HG02798 (cell line): ENCODE data around the gene RPL18.

ENCODE experiments used
- ATAC-seq: cut with Tn5 transposase; IDR thresholded peaks from one replicate; pipeline ENCODE4 v1.9.1; 2021; ENCODE audit warnings: mild to moderate bottlenecking; ENCODE audit not compliant: unreplicated experiment, poor library complexity

The RPL18 gene

DNA sequence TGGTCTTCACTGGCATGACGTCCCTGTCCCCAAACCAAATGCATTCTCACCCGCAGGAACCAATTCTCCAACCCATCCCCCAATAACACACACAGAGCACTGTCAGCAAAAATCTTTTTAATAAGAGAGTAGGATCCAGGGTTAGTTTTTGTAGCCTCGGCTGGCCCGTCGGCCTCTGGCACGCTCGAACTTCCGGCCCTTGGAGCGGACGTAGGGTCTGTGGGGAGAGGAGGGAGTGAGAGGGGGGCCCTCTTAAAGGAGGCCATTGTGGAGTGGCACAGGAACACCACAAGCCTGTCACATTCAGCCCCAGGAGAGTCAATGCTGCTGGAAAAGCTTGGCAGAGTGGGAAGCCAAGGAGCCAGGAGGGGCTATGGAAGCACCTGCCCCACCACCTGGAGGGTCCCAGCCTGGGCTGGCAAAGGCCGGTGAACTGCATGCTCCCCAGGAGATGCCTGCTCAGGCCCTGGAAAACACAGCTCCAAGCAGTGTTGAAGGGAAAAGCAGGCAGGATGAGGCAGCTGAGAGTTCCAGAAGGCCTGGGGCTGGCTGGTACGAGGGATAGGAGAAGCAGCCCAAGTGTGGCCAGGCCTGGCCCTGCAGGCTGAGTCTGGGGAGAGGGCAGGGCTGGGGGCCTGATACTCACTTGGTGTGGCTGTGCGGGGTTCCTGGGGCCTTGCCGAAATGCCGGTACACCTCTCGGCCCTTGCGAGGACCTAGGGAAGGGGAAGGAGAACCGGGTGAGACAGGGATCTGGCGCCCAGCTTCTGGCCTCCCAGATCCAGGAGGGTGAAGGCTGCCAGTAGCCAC, 3.5 kb downstream of the RPL18 start:
- ATAC-seq: no peak

DNA sequence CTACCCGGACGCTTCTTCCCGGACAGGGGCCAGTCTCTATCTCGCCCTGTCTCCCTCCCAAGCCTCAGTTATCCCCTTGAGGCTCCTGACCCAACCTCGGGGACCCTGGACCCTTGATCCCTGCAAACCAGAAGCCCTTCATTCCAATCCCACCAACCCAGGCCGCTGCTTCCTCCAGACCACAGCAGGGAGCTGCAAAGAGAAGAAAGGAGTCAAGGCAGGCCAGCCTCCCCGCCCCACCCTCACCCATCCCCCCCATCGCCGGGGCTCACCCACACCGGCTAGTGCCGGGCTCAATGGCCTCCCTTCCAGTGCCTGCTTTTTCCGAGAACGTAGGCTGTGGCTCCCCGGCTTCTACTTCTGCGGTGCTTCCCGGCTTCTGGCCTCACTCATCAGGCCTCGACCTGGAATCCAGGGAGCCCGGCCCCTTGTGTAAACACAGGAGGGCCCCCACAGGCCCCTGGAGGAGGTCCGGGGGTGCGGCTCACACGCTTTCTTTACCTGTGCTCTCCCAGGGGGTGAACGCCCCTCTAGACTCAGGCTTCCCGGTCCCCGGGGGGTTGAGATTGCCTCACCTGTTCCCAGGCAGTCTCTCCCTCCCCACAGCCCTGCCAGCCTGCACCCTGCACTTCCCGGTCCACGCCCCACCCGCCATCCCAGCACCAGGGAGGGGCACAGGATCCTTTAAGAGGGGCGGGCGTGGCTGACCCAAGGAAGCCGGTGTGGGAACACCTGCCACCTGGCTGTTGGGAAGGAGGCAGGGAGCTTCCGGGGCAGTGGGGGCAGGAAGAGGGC, 4.3 kb downstream of the RPL18 start, which contains the start of gene FAM83E:
TSS of gene FAM83E (minus strand) at position 641 of the 795 bp plus-strand sequence. CDS start 1,704 bp downstream, outside the sequence.
- ATAC-seq: no peak

DNA sequence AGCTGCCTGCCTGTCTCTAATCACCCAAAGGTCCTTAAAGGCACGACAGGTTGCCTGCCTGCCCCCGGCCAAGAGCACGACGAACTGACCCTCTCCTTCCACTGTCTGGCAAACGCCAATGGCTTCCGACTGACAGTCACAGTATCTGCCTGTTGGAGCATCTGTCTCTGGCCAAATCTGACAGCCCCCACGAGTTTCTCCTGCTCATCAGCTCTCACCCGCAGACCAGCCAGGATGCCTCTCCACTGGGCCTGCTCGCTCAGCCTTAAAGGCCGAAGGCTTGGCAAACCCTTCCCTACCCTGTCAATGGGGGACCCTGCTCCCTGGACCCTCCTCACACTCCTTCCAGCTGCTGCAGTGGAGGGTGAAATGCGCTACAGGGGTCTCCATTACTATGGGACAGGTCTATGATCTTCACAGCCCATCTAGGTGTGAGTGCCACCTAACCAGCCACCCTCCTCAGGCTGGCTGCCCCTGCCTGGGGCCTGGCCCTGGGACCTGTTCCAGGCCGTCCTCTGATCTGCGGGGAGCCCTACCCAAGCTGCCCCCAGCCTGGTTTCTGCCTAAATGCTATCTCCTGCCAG, 5.0 kb downstream of the RPL18 start:
- no peak for ATAC-seq

DNA sequence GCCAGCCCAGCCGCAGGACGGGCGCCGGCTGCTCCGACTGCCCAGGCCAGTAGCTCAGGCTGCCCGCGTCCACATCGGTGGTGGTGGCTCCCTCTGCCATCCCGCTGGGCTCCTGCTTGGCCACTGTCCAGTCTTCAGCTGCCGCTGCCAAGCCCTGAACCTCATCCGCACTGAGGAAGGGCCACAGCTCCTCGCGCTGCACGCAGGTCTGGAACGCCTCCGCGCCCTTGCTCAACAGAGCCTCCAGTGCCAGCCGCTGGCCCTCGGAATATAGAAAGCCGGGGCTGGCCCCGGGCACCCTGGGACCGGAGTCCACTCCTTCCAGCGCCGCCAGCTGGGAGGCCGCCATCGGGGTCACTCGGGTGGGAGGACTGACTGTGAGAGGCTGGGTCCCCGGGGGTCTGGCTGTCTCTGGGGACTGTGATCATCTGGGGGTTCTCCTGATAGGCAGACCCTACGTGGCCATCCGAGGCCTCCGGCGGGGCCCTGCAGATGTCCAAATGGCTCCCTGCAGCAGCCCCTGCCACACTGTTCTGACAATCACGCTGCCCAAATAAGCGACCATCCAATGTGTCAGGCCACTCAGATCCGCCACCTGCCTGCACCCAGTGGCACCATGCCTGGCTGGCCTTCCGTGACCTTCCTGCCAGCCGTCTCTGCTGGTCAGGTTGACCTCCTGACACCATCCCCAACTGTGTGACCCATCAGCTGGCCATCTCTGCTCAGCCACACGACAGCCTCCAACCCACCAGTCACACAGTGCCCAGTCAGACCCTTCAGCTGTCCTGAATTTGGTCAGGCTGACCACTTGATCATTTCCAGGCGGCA, 5.7 kb downstream of the RPL18 start:
- ATAC-seq: no peak

DNA sequence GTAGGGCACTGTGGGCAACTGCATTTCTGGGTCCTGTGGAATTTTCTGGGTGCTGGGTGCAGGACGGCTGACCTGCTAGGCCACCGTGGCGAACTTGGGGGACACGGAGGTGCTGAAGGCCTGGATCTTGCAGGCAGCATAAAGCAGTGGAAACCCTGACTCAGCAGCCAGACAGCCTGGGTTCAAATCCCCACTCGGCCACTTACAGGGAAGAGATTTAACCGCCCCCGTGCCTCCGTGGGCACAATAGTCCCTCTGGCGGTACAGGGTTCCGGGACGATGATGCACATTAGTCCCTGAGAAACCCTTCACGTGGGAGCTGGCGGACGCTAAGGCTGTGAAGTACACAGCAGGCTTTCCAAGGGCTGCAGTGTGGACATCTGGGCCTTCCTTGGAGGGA, 7.1 kb downstream of the RPL18 start:
- no peak for ATAC-seq

DNA sequence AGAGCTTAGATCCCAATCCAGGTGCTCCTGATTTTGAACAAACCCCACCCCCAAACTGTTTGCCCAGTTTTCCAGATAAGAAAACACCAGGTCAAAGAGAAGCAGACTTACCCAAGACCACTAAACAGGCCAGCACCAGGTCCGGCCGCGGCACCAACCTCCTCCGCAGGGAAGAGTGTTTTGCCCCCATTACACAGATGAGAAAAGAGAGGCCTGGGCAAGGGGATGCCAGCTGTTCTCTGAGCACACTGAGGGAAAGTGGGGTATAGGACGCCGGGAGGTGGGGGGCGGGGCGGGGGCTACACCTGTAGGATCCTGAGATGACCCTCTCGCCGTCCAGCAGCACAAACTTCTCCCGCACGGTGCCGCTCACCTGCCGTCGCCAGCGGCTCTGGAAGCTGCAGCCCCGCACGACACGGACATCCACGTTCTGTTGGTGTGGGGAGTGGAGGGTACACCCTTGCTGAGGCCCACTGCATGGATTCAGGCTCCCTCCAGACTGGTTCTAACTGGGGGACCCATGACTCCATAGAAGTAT, 9.3 kb downstream of the RPL18 start:
- no peak for ATAC-seq

DNA sequence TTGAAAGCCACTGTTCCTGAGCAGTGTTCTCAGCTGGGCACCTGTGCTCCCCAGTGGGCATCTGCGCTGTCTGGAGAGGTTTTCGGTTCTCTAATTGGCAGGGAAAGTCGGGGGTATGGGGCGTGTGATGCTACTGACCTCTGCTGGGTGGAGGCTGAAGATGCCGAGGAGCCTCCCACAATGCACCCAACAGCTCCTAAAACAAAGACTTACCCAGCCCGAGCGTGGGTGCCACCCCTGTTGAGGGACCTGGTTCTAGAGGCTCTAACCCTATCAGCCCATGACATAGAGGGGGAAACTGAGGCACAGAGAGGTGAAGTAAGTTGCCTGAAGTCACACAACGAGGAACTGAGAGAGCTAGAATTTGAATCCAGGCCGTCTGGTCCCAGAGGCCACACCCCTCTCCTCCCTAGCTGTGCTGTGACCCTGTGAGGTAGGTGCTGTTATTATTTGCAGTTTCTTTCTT, 10.1 kb downstream of the RPL18 start:
- ATAC-seq: peak; percentile 72

DNA sequence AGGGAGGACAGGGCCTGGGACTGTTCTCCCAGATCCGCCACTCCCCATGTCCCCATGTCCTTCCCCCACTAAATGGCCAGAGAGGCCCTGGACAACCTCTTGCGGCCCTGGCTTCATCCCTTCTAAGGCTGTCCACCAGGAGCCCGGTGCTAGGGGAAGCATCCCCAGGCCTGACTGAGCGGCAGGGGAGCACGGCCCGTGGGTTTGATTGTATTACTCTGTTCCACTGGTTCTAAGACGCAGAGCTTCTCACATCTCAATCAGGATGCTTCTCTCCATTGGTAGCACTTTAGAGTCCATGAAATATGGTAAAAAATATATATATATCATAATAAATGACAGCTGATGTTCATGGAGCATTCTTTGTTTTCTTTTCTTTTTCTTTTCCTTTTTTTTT, 11.6 kb downstream of the RPL18 start:
- ATAC-seq: no peak

DNA sequence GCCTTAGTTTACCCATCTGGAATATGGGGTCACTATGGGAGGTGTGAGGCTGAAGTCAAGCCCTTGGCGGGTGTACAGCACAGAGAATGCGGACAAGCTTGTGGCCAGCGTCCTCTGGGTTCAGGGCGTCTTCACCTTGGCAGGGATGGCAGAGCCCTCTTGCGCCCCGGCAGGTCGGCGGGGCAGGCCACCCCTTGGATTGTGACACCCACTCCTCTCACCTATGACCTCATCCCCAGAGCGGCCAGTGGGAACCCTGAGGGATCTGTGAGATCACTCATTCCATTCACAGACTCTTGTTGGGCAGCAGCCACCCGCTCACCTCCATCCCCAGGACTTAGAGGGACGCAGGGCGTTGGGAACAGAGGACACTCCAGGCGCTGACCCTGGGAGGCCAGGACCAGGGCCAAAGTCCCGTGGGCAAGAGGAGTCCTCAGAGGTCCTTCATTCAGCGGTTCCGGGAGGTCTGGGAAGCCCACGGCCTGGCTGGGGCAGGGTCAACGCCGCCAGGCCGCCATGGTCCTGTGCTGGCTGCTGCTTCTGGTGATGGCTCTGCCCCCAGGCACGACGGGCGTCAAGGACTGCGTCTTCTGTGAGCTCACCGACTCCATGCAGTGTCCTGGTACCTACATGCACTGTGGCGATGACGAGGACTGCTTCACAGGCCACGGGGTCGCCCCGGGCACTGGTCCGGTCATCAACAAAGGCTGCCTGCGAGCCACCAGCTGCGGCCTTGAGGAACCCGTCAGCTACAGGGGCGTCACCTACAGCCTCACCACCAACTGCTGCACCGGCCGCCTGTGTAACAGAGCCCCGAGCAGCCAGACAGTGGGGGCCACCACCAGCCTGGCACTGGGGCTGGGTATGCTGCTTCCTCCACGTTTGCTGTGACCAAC, 12.3 kb downstream of the RPL18 start, which contains the start of gene SPACA4:
TSS of gene SPACA4 (plus strand) at position 280 of the 896 bp plus-strand sequence. CDS start at position 517, 237 bp downstream.
- no peak for ATAC-seq

DNA sequence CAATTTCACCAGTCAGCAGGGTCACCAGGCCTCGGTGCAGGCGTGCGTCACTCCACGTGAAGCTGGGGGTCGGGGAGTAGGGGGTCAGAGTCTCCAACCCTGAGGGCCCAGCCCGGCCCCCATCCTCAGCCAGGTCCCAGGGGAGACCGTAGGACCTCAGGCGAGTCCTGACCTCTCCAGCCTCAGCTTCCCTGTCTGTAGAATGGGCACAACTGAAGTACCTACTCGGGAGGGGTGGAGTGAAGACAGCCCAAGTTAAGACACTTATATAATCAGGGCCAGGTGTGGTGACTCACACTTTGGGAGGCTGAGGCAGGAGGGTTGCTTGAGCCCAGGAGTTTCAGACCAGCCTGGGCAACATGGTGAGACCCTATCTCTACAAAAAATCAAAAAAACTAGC, 15.1 kb downstream of the RPL18 start:
- ATAC-seq: no peak

DNA sequence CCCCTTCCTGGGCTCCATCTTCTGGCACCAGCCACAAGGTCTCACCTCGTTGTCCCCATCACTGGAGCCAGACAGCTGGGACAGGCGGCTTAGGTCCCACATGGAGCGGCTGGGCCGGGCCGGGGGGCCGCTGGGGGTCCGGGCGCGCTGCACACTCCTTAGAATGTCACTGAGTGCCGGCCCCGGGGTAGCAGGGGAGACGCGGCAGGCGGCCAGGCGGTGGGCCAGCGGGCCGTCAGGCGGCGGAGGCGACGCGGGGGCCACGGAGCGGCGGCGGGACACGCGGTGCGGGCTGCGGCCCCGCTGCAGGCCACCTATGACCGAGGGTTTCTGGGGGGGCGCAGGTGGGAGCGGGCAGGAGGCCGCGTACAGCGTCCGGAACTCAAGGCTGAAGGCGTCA, 15.5 kb downstream of the RPL18 start:
- ATAC-seq: no peak

DNA sequence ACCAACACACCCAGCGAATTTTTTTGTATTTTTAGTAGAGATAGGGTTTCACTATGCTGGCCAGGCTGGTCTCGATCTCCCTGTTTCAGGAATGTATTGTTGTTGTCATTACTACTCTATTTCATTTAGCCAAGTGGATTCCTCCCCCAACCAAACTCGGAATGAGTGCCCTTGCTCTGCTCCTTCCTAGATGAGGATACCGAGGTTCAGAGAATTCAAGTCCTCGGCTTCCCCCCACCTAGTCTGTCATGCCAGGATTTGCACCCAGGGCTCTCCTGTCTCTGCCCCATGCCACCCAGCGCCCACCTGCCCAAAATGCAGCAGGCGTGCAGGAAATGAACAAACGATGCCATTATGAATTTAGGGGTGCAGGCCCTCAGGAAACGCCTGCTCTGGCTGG, 16.0 kb downstream of the RPL18 start:
- ATAC-seq: no peak

DNA sequence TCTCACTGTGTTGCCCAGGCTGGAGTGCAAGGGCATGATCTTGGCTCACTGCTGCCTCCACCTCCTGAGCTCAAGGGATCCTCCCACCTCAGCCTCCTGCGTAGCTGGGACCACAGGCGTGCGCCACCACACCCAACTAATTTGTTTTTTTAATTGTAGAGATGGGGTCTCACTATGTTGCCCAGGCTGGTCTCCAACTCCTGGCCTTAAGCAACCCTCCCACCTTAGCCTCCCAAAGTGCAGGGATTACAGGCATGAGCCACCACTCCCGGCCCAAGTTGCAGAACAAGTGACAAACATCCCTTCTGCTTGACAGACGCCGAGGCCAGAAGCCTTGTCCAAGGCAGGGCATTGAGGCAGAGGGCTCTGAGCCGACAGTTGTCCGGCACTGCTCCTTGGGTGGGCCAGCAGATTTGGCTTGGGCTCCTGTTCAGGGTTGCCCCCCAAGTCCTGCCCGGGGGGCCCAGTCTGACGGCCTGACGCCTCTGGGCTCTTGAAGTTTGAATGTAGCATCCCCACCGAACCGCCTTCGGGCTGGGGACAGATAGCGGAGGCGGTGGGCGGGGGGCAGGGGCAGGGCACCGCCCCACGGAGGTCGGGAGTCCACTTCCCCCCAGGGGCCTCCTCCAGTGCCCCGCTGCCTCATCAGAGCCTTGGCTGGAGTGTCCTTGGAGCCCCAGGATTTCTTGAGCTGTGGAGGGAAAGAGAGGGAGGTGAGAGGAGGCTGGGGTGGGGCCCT, 18.1 kb downstream of the RPL18 start:
- ATAC-seq: no peak

DNA sequence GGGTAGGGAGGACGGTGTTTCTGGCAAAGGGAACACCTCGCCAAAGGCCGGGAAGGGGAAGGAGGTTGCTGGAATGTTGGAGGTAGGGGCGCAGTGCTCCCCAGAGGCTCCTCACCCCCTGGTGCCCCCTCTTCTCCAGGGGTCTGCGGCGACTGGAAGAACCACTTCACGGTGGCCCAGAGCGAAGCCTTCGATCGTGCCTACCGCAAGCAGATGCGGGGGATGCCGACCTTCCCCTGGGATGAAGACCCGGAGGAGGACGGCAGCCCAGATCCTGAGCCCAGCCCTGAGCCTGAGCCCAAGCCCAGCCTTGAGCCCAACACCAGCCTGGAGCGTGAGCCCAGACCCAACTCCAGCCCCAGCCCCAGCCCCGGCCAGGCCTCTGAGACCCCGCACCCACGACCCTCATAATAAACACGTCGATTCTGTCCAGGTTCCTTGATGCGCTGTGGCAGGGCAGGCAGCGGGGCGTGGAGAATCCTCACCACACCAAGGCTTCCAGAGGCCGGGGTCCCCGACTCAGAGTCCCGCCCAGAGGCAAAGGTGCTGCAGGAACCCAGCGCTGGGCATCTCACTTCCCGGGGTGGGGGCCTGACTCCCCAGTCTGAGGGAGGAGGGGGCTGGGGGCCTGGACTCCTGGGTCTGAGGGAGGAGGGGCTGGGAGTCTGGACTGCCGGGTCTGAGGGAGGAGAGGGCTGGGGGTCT, 19.8 kb downstream of the RPL18 start:
- no peak for ATAC-seq

DNA sequence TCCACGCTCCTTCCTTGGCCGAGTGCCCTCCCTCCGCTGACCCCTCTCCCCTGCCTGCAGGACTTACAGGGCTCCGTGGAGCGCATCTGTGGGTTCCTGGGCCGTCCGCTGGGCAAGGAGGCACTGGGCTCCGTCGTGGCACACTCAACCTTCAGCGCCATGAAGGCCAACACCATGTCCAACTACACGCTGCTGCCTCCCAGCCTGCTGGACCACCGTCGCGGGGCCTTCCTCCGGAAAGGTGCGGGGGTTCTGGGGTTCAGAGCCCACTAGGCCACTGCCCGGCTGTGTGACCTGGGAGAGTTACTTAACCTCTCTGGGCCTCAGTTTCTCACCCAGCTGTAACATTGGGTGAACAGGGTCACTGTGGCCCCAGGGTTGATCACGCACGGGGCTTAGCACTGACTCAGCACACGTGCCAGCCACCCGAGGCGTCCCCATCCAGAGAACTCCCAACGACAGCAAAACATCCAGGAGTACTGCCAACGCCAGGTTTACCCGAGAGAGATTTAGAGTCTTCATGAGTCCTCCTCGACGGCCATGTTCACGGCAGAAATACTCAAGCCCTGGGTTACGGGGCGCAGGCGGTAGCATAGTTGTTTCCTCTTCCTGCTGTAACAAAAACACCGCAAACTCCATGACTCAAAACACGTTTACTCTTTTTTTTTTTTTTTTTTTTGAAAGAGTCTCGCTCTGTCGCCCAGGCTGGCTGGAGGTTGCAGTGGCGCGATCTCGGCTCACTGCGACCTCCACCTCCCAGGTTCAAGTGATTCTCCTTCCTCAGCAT, 22.1 kb downstream of the RPL18 start:
- no peak for ATAC-seq

DNA sequence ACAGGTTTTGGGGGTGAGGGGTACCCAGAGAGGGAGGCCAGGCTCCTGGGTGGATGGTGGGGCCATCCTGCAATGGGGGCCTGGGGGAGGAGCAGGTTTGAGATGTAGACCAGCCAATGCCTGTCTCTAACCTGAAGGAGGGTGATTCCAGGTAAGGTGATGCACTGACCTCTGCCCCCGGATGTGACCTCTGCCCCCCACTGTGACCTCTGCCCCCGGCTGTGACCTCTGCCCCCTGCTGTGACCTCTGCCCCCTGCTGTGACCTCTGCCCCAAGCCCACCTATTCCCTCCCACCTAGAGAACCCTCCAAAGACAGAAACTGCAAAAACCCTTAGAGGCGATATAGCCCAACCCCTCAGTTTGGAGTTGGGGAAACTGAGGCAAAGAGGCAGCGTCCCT, 22.7 kb downstream of the RPL18 start:
- no peak for ATAC-seq

DNA sequence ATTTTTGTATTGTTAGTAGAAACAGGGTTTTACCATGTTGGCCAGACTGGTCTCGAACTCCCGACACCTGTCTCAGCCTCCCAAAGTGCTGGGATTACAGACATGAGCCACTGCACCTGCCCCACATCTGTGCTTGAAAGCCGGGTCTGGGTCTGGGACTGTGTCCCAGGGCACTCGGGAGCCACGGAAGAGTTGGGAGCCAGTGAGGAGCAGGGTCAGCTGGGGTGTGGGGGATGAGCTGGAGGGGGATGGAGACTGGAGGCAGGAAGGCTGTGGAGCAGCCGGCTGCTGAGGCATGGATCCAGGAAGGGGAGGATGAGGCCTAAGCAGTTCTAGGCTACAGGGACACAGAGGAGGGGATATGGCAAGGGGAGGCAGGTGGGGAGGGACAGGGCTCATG, 23.1 kb downstream of the RPL18 start:
- ATAC-seq: no peak
